ENCODE results near the gene RLN2. TPM values are rescaled to one million over a fixed set of nuclear protein-coding genes. Genes with fewer than 3 reads are reported as not detected.

The RLN2 gene
- total RNA-seq = not detected in 2 replicates

DNA sequence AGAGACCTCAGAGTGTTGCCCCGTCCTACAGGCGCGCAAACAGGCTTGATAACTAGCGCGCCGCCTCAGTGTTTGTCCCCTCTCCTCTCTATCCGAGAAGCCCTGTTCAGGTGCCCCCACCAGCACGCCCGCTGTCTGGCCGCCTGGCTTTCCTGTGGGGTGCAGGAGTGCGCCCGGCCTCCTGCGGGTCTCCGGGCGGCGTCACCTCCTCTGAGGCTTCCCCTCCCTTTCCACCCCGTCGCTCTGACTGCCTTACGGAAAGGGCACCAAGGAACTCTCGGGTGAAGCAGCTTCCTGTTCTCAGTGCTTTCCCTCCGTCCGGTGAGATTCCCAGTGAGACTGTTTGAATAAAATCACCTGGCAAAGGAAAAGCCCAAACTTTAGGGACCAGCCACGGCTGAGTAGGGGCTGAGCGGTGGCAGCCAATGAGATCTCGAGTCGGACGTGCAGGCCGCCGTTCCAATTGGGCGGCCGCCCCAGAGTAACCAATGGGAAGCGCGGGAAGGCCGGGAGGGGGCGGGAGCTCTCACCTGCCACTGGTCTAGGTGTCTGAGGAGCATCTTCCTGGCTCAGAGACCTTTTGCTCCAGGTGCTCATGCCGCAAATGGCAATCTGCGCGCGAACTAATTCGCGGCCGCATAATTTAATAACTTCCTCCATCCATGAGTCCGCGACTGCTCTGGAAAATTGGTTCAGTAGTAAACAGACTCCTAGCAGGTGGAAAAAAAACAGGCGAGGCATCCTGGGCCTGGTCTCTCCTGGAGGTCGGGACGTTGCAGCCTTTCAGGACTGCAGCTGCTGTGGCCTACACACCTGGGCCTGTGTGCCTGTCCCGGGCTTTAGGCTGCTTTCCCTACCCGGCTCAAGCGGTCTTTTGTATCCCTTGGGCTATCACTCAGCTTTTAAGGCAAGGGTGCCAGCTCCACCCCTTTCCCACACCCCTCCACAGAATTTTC lies at the start of gene RLN2:
Gene RLN2 (minus strand): TSS at position 877 of the 956 bp plus-strand sequence. CDS start 136 bp downstream, at position 741.

DNA sequence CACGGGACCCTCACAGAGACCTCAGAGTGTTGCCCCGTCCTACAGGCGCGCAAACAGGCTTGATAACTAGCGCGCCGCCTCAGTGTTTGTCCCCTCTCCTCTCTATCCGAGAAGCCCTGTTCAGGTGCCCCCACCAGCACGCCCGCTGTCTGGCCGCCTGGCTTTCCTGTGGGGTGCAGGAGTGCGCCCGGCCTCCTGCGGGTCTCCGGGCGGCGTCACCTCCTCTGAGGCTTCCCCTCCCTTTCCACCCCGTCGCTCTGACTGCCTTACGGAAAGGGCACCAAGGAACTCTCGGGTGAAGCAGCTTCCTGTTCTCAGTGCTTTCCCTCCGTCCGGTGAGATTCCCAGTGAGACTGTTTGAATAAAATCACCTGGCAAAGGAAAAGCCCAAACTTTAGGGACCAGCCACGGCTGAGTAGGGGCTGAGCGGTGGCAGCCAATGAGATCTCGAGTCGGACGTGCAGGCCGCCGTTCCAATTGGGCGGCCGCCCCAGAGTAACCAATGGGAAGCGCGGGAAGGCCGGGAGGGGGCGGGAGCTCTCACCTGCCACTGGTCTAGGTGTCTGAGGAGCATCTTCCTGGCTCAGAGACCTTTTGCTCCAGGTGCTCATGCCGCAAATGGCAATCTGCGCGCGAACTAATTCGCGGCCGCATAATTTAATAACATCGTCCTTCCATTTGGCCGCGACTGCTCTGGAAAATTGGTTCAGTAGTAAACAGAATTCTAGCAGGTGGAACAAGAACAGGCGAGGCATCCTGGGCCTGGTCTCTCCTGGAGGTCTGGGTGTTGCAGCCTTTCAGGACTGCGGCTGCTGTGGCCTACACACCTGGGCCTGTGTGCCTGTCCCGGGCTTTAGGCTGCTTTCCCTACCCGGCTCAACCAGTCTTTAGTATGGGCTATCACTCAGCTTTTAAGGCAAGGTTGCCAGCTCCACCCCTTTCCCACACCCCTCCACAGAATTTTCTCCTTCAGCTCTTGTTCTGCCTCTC lies 34.8 kb upstream of the RLN2 start, which contains the start of gene RLN1:
Gene RLN1 (minus strand): TSS at position 885 of the 990 bp plus-strand sequence. CDS start 130 bp downstream, at position 755.

Other genes starting within 250 kb of the RLN2 start
- gene INSL6, start 119.1 kb downstream of the RLN2 start, total RNA-seq = not detected in 2 replicates
- gene INSL4, start 73.3 kb downstream of the RLN2 start, total RNA-seq = not detected in 2 replicates
- not detected in 2 replicates for gene RLN1, start 35.2 kb upstream of the RLN2 start, total RNA-seq
- 7.9 and 12.7 TPM in 2 replicates for gene PLGRKT, start 133.2 kb upstream of the RLN2 start, total RNA-seq
- 0.19 and 0.34 TPM in 2 replicates for gene CD274, start 145.8 kb upstream of the RLN2 start, total RNA-seq
- 4.9 and 7.2 TPM in 2 replicates for gene PDCD1LG2, start 205.8 kb upstream of the RLN2 start, total RNA-seq

Data from cardiac ventricle fibroblast (primary cell).